HG02973 (cell line): ENCODE results near the gene ERBB2.
"Not testable (repeated sequence)": the region's sequence is repeated elsewhere in the genome, so short reads cannot be mapped to it uniquely, and the experiment has no call there.

Experiments
- ATAC-seq: cut with Tn5 transposase; IDR thresholded peaks from one replicate; pipeline ENCODE4 v1.9.1; 2021; ENCODE audit warnings: moderate library complexity; ENCODE audit not compliant: unreplicated experiment

ERBB2 gene

GRCh38 chr17:39742126-39742855 is 42.4 kb downstream of the ERBB2 start:
- ATAC-seq, result no peak

- ATAC-seq, result no peak
These were observed 43.1 kb downstream of the ERBB2 start for GRCh38 chr17:39742856-39743436.

GRCh38 chr17:39744075-39744835 is 44.4 kb downstream of the ERBB2 start:
- no peak for ATAC-seq

- ATAC-seq, result no peak
These were observed 45.0 kb downstream of the ERBB2 start for GRCh38 chr17:39744836-39745215.

GRCh38 chr17:39745335-39746144 is 45.7 kb downstream of the ERBB2 start:
- ATAC-seq, result no peak

- no peak for ATAC-seq
These were observed 46.2 kb downstream of the ERBB2 start for GRCh38 chr17:39746145-39746461.

GRCh38 chr17:39747745-39748144 is 47.9 kb downstream of the ERBB2 start:
- no peak for ATAC-seq

GRCh38 chr17:39748444-39749034 is 48.7 kb downstream of the ERBB2 start:
- ATAC-seq, result not testable (repeated sequence)

- ATAC-seq, result no peak
These were observed 50.5 kb downstream of the ERBB2 start for GRCh38 chr17:39750131-39751015.

- no peak for ATAC-seq
These were observed 51.2 kb downstream of the ERBB2 start for GRCh38 chr17:39751016-39751543.

GRCh38 chr17:39751637-39752036 is 51.8 kb downstream of the ERBB2 start:
- no peak for ATAC-seq

GRCh38 chr17:39752241-39752881 is 52.5 kb downstream of the ERBB2 start:
- ATAC-seq, result no peak

GRCh38 chr17:39753514-39754160 is 53.8 kb downstream of the ERBB2 start:
- ATAC-seq, result peak; percentile 22

GRCh38 chr17:39754161-39754957 is 54.5 kb downstream of the ERBB2 start:
- peak; percentile 48 for ATAC-seq

- ATAC-seq, result no peak
These were observed 55.2 kb downstream of the ERBB2 start for GRCh38 chr17:39754958-39755553.

GRCh38 chr17:39755554-39756379 is 55.9 kb downstream of the ERBB2 start:
- no peak for ATAC-seq
